Transverse colon (tissue), 4 donors: ENCODE measurements around the gene ILF2. TPM values are rescaled to one million over a fixed set of nuclear protein-coding genes. Genes with fewer than 3 reads are reported as not detected.

ENCODE experiments used
- DNase-seq: peaks from one replicate; pipeline ENCODE4 v3.0.0-alpha.2; 2019
- H3K27ac ChIP-seq, 4 donors: fragments of 200-600 bp; sonication (generic); 2 replicates each; pipeline ENCODE4 v1.5.1; 2016 to 2018; ENCODE audit warnings: inconsistent platforms in 4 of 4
- H3K27me3 ChIP-seq: fragments of 200-600 bp; sonication (generic); 2 replicates; pipeline ENCODE4 v1.5.1; 2017; ENCODE audit warnings: inconsistent platforms
- H3K36me3 ChIP-seq, 4 donors: fragments of 200-600 bp; sonication (generic); 2 replicates each; pipeline ENCODE4 v1.5.1; 2017 to 2019; ENCODE audit warnings: inconsistent platforms in 4 of 4
- H3K4me1 ChIP-seq, 4 donors: fragments of 200-600 bp; sonication (generic); 2 replicates each; pipeline ENCODE4 v1.5.1; 2017 to 2020; ENCODE audit warnings: inconsistent platforms in 4 of 4
- H3K4me3 ChIP-seq, 4 donors: fragments of 200-600 bp; sonication (generic); 1 replicate in 1 of 4; 2 replicates in 3 of 4; pipeline versions ENCODE4 v1.5.1 to v1.6.1; 2017 to 2019; ENCODE audit warnings: inconsistent platforms in 4 of 4
- H3K9me3 ChIP-seq, 2 donors: fragments of 200-600 bp; sonication (generic); 2 replicates each; pipeline ENCODE4 v1.5.1; 2017 to 2019; ENCODE audit warnings: inconsistent platforms in 2 of 2
- EP300 ChIP-seq: sonication (generic); formaldehyde crosslinking; IDR thresholded peaks from one replicate; pipeline ENCODE4 v1.6.1; 2017; ENCODE audit warnings: antibody characterized with exemption, low read depth
- POLR2A ChIP-seq: fragments of 450-650 bp; IDR thresholded peaks from one replicate; pipeline ENCODE4 v1.6.1; 2016; ENCODE audit warnings: antibody characterized with exemption, mild to moderate bottlenecking, moderate library complexity
- POLR2AphosphoS5 ChIP-seq, 3 donors: sonication (generic); formaldehyde crosslinking; IDR thresholded peaks; one replicate each; pipeline ENCODE4 v1.6.1; 2016; ENCODE audit warnings: antibody characterized with exemption in 3 of 3
- WGBS, 2 donors: methylation state at CpG; one replicate each; pipeline ENCODE4 v1.1.5; 2018; ENCODE audit warnings: low coverage in 1 of 2; 5-methylcytosine and 5-hydroxymethylcytosine counted together
- in situ Hi-C, 4 donors: fragments of 200-750 bp; cut with MboI; loops; one replicate each; pipeline versions ENCODE4 v1.15.0 to v1.15.1; 2017; ENCODE audit warnings: low sequenced_read_pairs in 3 of 4, low pct_ligation_motif_present in 1 of 4, low pct_unique_long_range_greater_than_20kb in 1 of 4
- intact Hi-C: fragments of 100-400 bp; cut with DNase I; formaldehyde crosslinking; loops from one replicate; pipeline ENCODE4 v1.15.1; 2023; ENCODE audit warnings: low total_unique reads
- total RNA-seq, 4 donors: library from RNA; depleted of rRNA; stranded (reverse); fragments of >200 nt; gene quantifications; one replicate each; pipeline ENCODE4 v1.1.0, GENCODE V29; 2016
- TF ChIP-seq, protein P1 (sequence below), 5 experiments: fragments of 200-600 bp in 3 of 5; fragments of 450-650 bp in 2 of 5; sonication (generic) in 3 of 5; IDR thresholded peaks; 1 replicate in 2 of 5; 2 replicates in 3 of 5; pipeline ENCODE4 v1.5.1; 2016 to 2017; ENCODE audit warnings: antibody characterized with exemption in 5 of 5, inconsistent platforms in 3 of 5, mild to moderate bottlenecking in 2 of 5, moderate library complexity in 1 of 5

ILF2 gene
- total RNA-seq, 4 donors from 2014 or later: 16.5 to 102 (median 66.5) TPM

DNA sequence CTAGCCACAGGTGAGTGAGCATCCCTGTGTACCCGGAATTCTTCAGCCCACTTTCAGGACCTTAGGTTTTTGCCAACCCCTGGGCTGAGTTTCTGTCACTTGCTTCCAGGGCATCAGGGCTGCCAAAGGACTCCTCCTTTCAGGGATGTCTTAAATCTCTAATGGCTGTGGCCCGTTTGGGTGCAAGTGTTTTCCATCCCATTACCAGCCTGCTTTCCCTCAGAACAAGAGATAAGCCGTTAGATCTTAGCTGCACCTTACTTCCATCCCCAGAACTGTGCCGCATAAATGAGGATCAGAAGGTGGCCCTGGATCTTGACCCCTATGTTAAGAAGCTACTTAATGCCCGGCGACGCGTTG lies 11.6 kb downstream of the ILF2 start:
- no peak for TF ChIP-seq POLR2A
- intact Hi-C loops: no loop called here
- in situ Hi-C loops: loop anchor here in 2 of 4 donors (25.0 kb wide), 2 partner anchors 303 to 328 kb away; partner anchors contain the start of genes CREB3L4 (in 1 of the 2), CRTC2 (in 1 of the 2), JTB (in 1 of the 2) and RAB13 (in 1 of the 2)
- Histone ChIP-seq H3K27ac (peak overlapping the region; percentile 94 to 96 (median 95)), H3K9me3 (no peaks in the 10 kb centered on the region), H3K4me3 (peak overlapping the region; percentile 69 to 88 (median 77)), H3K27me3 (no peaks in the 10 kb centered on the region), H3K4me1 (peaks cover 0 to 16% (median 12%) of the 10 kb centered on the region in 4 donors), H3K36me3 (peaks cover 0 to 35% (median 18%) of the 10 kb centered on the region in 4 donors)
- DNase-seq: no peak
- 10 to 35% methylated on average over 2 to 8 of the region's 8 CpGs for WGBS, 2 donors

DNA sequence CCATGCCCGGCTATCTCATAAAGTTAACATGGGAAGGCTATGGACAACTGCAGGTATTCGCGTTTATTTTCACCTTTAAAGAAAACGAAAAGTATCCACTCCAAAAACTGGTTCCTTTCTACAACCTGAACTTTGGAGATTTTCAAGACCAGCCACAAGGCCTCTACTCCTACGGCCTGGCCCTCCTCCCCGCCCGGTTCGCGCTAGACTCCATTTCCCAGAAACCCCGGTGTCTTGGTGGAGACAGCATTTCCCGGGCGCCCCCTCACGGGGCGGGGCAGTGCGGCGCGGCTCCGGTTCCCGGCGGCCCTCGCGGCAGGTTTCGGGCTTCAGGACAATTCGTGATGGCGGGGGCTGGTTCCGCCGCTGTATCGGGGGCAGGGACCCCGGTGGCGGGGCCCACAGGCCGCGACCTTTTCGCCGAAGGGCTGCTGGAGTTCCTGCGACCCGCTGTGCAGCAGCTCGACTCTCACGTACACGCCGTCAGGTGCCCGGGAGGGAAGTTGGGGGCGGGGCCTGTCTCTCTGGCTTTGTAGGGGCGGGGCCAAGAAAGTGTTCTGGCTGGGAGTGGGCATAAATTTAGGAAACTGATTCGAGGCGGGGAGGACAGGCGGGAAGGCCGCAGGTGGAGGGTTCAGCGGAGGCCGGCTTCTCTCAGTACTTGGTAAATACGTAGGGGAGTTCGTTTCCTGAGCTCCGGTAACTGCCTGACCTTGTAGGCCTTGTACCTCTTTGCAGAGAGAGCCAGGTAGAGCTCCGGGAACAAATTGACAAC lies 12.2 kb downstream of the ILF2 start, which contains the start of gene SNAPIN:
TSS of gene SNAPIN (plus strand) at position 304 of the 775 bp plus-strand sequence. CDS start at position 345, 41 bp downstream.
- peaks cover 0 to 16% (median 12%) of the 10 kb centered on the region in 4 donors for H3K4me1 ChIP-seq
- WGBS, 2 donors: 0 to 2% methylated on average over 2 to 51 of the region's 53 CpGs
- intact Hi-C loops (no loop called here), in situ Hi-C loops (loop anchor here in 2 of 4 donors (25.0 kb wide), 2 partner anchors 304 to 329 kb away; partner anchors contain the start of genes CREB3L4 (in 1 of the 2), CRTC2 (in 1 of the 2), JTB (in 1 of the 2) and RAB13 (in 1 of the 2))
- H3K27ac ChIP-seq: peak within 1 kb of the TSS; percentile 94 to 96 (median 95)
- H3K27me3 ChIP-seq: no peaks in the 10 kb centered on the region
- peaks cover 0 to 30% (median 14%) of the 10 kb centered on the region in 4 donors for H3K36me3 ChIP-seq
- peak within 1 kb of the TSS; percentile 69 to 88 (median 77) for H3K4me3 ChIP-seq
- TF ChIP-seq EP300: no peak
- TF ChIP-seq POLR2AphosphoS5 (IDR thresholded peaks at IDR 0.05): peak in 2 of 3 donors; percentile 66 to 78
- TF ChIP-seq POLR2A: peak; percentile 66
- TF ChIP-seq, protein P1, sequence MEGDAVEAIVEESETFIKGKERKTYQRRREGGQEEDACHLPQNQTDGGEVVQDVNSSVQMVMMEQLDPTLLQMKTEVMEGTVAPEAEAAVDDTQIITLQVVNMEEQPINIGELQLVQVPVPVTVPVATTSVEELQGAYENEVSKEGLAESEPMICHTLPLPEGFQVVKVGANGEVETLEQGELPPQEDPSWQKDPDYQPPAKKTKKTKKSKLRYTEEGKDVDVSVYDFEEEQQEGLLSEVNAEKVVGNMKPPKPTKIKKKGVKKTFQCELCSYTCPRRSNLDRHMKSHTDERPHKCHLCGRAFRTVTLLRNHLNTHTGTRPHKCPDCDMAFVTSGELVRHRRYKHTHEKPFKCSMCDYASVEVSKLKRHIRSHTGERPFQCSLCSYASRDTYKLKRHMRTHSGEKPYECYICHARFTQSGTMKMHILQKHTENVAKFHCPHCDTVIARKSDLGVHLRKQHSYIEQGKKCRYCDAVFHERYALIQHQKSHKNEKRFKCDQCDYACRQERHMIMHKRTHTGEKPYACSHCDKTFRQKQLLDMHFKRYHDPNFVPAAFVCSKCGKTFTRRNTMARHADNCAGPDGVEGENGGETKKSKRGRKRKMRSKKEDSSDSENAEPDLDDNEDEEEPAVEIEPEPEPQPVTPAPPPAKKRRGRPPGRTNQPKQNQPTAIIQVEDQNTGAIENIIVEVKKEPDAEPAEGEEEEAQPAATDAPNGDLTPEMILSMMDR (IDR thresholded peaks at IDR 0.05): peak in 3 of 5 experiments; percentile 5 to 34 (median 6)
- DNase-seq: peak; percentile 93
- H3K9me3 ChIP-seq: no peaks in the 10 kb centered on the region

DNA sequence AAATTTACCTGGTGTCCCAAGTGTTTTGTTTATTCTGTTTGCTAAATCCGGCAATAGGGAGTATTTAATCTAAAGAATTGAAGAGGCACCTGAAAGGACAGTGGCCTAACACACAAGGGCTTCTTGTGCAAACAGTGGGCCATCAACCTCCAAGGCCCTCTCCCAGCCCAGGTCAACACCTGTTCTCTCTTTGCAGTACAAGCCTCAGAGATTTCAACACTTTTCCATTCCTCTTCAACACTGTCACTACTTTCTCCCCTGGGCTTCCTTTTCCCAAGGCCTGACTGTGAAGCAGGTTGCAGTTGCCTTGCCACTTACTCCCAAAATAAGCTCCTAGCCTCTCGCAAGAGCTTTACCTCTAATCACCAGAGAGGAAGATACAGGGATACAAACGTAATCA lies 15.5 kb downstream of the ILF2 start:
- in situ Hi-C loops: loop anchor here in 2 of 4 donors (25.0 kb wide), 2 partner anchors 307 to 332 kb away; partner anchors contain the start of genes CREB3L4 (in 1 of the 2), CRTC2 (in 1 of the 2), JTB (in 1 of the 2) and RAB13 (in 1 of the 2)
- intact Hi-C loops: no loop called here
- Histone ChIP-seq H3K4me1 (peaks cover 0 to 27% (median 16%) of the 10 kb centered on the region in 4 donors), H3K4me3 (no peak overlapping the region), H3K36me3 (no peaks in the 10 kb centered on the region), H3K27ac (no peak overlapping the region), H3K9me3 (no peaks in the 10 kb centered on the region), H3K27me3 (no peaks in the 10 kb centered on the region)
- no peak for DNase-seq
- TF ChIP-seq POLR2AphosphoS5 (IDR thresholded peaks at IDR 0.05) (no peak), EP300 (no peak), POLR2A (no peak)
- TF ChIP-seq, protein P1 (IDR thresholded peaks at IDR 0.05): no peak
- 86 to 96% methylated on average over 3 of the region's 3 CpGs for WGBS, 2 donors

DNA sequence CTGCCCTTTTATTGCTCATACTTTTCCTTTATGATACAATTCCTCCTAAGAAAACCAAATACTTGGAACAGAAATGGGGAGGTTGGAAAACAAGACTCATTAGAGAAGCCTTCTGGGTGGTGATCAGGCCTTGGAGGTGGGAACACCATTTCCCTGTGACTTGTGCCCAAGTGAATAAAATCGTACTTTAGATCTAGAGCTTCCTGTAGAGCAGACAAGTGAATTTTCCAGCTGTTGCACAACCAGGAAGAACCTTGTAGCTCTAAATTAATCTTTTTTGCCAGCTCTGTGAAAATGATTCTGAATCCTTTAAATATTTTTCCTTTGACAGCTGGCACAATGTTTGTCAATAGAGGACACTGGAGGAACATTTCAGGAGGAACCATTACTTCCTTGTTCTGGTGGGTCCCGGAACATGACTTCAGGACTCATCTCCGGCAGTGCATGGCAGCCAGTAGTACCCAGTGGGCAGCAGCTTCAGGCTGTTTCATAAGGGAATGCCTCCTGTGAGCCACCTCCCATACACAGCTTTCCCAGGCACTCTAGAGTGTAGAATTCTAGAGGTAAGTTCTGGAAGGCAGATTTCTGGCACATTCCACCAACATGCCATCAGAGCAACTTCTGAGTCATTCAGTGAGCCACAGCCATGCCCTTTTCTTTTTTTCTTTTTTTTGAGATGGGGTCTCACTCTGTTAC lies 17.8 kb downstream of the ILF2 start:
- no peak overlapping the region for H3K4me3 ChIP-seq
- no peak for DNase-seq
- peaks cover 0 to 12% (median 4%) of the 10 kb centered on the region in 4 donors for H3K4me1 ChIP-seq
- in situ Hi-C loops (loop anchor here in 2 of 4 donors (25.0 kb wide), 2 partner anchors 309 to 334 kb away; partner anchors contain the start of genes CREB3L4 (in 1 of the 2), CRTC2 (in 1 of the 2), JTB (in 1 of the 2) and RAB13 (in 1 of the 2)), intact Hi-C loops (no loop called here)
- TF ChIP-seq POLR2A: no peak
- TF ChIP-seq, protein P1 (IDR thresholded peaks at IDR 0.05): no peak
- H3K9me3 ChIP-seq: no peaks in the 10 kb centered on the region
- H3K27ac ChIP-seq: peak overlapping the region; percentile 42 to 59 (median 53)
- WGBS, 2 donors: 14 to 55% methylated on average over 1 to 3 of the region's 3 CpGs
- no peaks in the 10 kb centered on the region for H3K27me3 ChIP-seq
- H3K36me3 ChIP-seq: no peaks in the 10 kb centered on the region
